HCT116 (cell line): ENCODE measurements around the gene TOPORS. TPM values are rescaled to one million over a fixed set of nuclear protein-coding genes. Genes with fewer than 3 reads are reported as not detected.

ENCODE experiments used
- ATAC-seq: fragments of 200-7000 bp; cut with Tn5 transposase; 2 replicates; pipeline ENCODE4 v1.9.1; 2020; ENCODE audit warnings: mild to moderate bottlenecking, moderate library complexity
- BruUV-seq: library from RNA; stranded (reverse); fragments of 400-500 nt; replicated peaks from 2 replicates; lab custom pipeline; 2021; lab: Mats Ljungman, UMichigan
- CTCF ChIA-PET: fragments of 300-600 bp; sonication (Branson Sonifier 250); formaldehyde crosslinking; loops from one replicate; lab custom pipeline; 2021; ENCODE audit warnings: antibody characterized with exemption; lab: Charles Lee
- POLR2A ChIA-PET: fragments of 300-600, 350-600 bp; sonication (Branson Sonifier 250); formaldehyde crosslinking; loops from one replicate; lab custom pipeline; 2021; ENCODE audit warnings: antibody characterized with exemption; lab: Charles Lee
- RAD21 ChIA-PET, 2 experiments: fragments of 300-600 bp; sonication (Branson Sonifier 250); formaldehyde crosslinking; loops; one replicate each; lab custom pipeline; 2023; ENCODE audit warnings: low total read pairs in 2 of 2; ENCODE audit not compliant: uncharacterized antibody in 2 of 2, unreplicated experiment in 2 of 2, low non-redundant PET in 1 of 2; lab: Charles Lee
- DNase-seq: peaks from one replicate; pipeline ENCODE4 v3.0.0-alpha.2; 2010; ENCODE audit warnings: low read depth, low spot score
- H2AFZ ChIP-seq: fragments of 200-600 bp; shearing (Covaris generic), sonication (generic); 2 replicates; pipeline ENCODE4 v1.6.1; 2017; ENCODE audit warnings: low read depth, mixed run types, mixed read lengths, antibody characterized with exemption, low read length; ENCODE audit not compliant: poor library complexity, severe bottlenecking
- H3K27ac ChIP-seq: 2 replicates; pipeline ENCODE4 v1.5.1; 2012; ENCODE audit warnings: low read depth, low read length
- H3K27me3 ChIP-seq: fragments of 200-600 bp; sonication (generic); 2 replicates; pipeline ENCODE4 v1.6.1; 2016; ENCODE audit warnings: mixed run types, low read length, mixed read lengths; ENCODE audit not compliant: insufficient read depth
- H3K36me3 ChIP-seq, 2 experiments: fragments of 200-500 bp in 1 of 2; fragments of 200-600 bp in 1 of 2; sonication (Bioruptor generic) in 1 of 2; sonication (generic) in 1 of 2; 2 replicates each; pipeline versions ENCODE4 v1.5.1 to v1.6.1; 2014 to 2016; ENCODE audit warnings: low read length in 2 of 2, inconsistent platforms in 1 of 2, mixed read lengths in 1 of 2, mixed run types in 1 of 2; ENCODE audit not compliant: insufficient read depth in 2 of 2, control insufficient read depth in 1 of 2
- H3K4me1 ChIP-seq, 2 experiments: fragments of 200-600 bp in 1 of 2; sonication (generic) in 1 of 2; 2 replicates each; pipeline versions ENCODE4 v1.5.1 to v1.6.1; 2012 to 2017; ENCODE audit warnings: low read length in 2 of 2, inconsistent platforms in 1 of 2, mild to moderate bottlenecking in 1 of 2, mixed read lengths in 1 of 2, mixed run types in 1 of 2, moderate library complexity in 1 of 2; ENCODE audit not compliant: insufficient read depth in 2 of 2, control insufficient read depth in 1 of 2
- H3K4me2 ChIP-seq: fragments of 200-600 bp; sonication (generic); 2 replicates; pipeline ENCODE4 v1.6.1; 2017; ENCODE audit warnings: mixed run types, low read length, mixed read lengths
- H3K4me3 ChIP-seq, 2 experiments: fragments of 200-600 bp in 1 of 2; sonication (generic) in 1 of 2; replicated peaks in 1 of 2; 2 replicates each; pipeline ENCODE4 v1.5.1; 2011 to 2016; ENCODE audit warnings: low read length in 2 of 2, control low read depth in 1 of 2, low read depth in 1 of 2, mild to moderate bottlenecking in 1 of 2, mixed read lengths in 1 of 2, mixed run types in 1 of 2
- H3K79me2 ChIP-seq: fragments of 200-600 bp; sonication (generic); 2 replicates; pipeline ENCODE4 v1.6.1; 2017; ENCODE audit warnings: mild to moderate bottlenecking, mixed run types, low read length, moderate library complexity, mixed read lengths; ENCODE audit not compliant: insufficient read depth
- H3K9ac ChIP-seq: fragments of 200-600 bp; sonication (generic); 2 replicates; pipeline ENCODE4 v1.6.1; 2016; ENCODE audit warnings: low read length, mixed read lengths
- H3K9me2 ChIP-seq: fragments of 200-600 bp; sonication (generic), shearing (Covaris generic); 2 replicates; pipeline ENCODE4 v1.6.1; 2017; ENCODE audit warnings: mixed run types, mild to moderate bottlenecking, moderate library complexity; ENCODE audit not compliant: insufficient read depth
- H3K9me3 ChIP-seq, 2 experiments: fragments of 200-500 bp in 1 of 2; fragments of 200-600 bp in 1 of 2; sonication (Bioruptor generic) in 1 of 2; sonication (generic) in 1 of 2; 2 replicates each; pipeline ENCODE4 v1.6.1; 2014 to 2017; ENCODE audit warnings: low read length in 2 of 2, mixed read lengths in 2 of 2, inconsistent platforms in 1 of 2, low read depth in 1 of 2, mild to moderate bottlenecking in 1 of 2, mixed run types in 1 of 2, moderate library complexity in 1 of 2; ENCODE audit not compliant: control insufficient read depth in 1 of 2, insufficient read depth in 1 of 2
- H4K20me1 ChIP-seq: fragments of 200-600 bp; sonication (generic), shearing (Covaris generic); 2 replicates; pipeline ENCODE4 v1.6.1; 2017; ENCODE audit warnings: mixed run types, mild to moderate bottlenecking, moderate library complexity; ENCODE audit not compliant: insufficient read depth
- CBX3 ChIP-seq: IDR thresholded peaks from 2 replicates; pipeline ENCODE4 v1.6.1; 2012; ENCODE audit warnings: low read depth
- EGR1 ChIP-seq: IDR thresholded peaks from 2 replicates; pipeline ENCODE4 v1.6.1; 2012; ENCODE audit warnings: low read depth
- ELF1 ChIP-seq: IDR thresholded peaks from 2 replicates; pipeline ENCODE4 v1.6.1; 2012; ENCODE audit warnings: low read depth, borderline replicate concordance
- EZH2 ChIP-seq: fragments of 200-600 bp; sonication (generic); IDR thresholded peaks from 2 replicates; pipeline ENCODE4 v1.6.1; 2017; ENCODE audit warnings: antibody characterized with exemption, mixed run types
- FOSL1 ChIP-seq: IDR thresholded peaks from 2 replicates; pipeline ENCODE4 v1.6.1; 2012; ENCODE audit warnings: low read depth
- JUND ChIP-seq: IDR thresholded peaks from 2 replicates; pipeline ENCODE4 v1.6.1; 2012
- SP1 ChIP-seq: IDR thresholded peaks from 2 replicates; pipeline ENCODE4 v1.6.1; 2012; ENCODE audit warnings: low read depth
- SRF ChIP-seq: IDR thresholded peaks from 2 replicates; pipeline ENCODE4 v1.6.1; 2012; ENCODE audit warnings: low read depth
- YY1 ChIP-seq: IDR thresholded peaks from 2 replicates; pipeline ENCODE4 v1.6.1; 2011; ENCODE audit warnings: low read length, low read depth, moderate library complexity, mild to moderate bottlenecking; ENCODE audit not compliant: insufficient replicate concordance; ENCODE audit errors: extremely low read depth
- intact Hi-C: fragments of 100-400 bp; cut with micrococcal nuclease; formaldehyde crosslinking; loops from 2 replicates; pipeline ENCODE4 v1.10.0; 2022
- total RNA-seq: library from RNA; stranded (reverse); gene quantifications from one replicate; pipeline ENCODE4 v1.2.1, GENCODE V29; 2021; ENCODE audit not compliant: unreplicated experiment
- TF ChIP-seq, protein P1 (sequence below): IDR thresholded peaks from 2 replicates; pipeline ENCODE4 v1.6.1; 2012; ENCODE audit warnings: low read depth
- TF ChIP-seq, protein P2 (sequence below): IDR thresholded peaks from 2 replicates; pipeline ENCODE4 v1.6.1; 2012
- TF ChIP-seq, protein P3 (sequence below): IDR thresholded peaks from 2 replicates; pipeline ENCODE4 v1.6.1; 2012

Gene TOPORS
- total RNA-seq, 1 experiment from 2014 or later: 12.7 TPM

DNA sequence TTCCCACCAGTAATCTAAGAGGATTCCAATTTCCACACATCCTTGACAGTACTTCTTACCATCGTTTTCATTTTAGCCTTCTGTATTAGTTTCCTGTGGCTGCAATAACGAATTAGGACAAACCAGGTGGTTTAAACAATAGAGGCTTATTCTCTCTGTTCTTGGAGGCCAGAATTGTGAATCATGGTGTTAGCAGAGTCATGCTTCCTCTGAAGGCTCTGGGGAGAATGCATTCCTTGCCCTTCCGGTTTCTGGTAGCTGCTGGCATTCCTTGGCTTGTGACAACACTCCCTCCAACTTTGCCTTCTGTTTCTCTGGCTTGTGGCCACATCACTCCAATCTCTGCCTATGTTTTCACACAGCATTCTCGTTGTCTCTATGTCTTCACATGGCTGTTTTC is 49.9 kb downstream of the TOPORS start:
- ChIA-PET CTCF (no interaction called here), POLR2A (no interaction called here), RAD21 (no interaction called here)
- H3K4me3 ChIP-seq: peak overlapping the region in 1 of 2 experiments; percentile 22; a peak in 1 of 4 replicates
- no peaks in the 10 kb centered on the region for H3K36me3 ChIP-seq
- DNase-seq (peak; percentile 41), ATAC-seq (peak; percentile 84)
- no peaks in the 10 kb centered on the region; the same call in 1 of the 2 replicates for H3K79me2 ChIP-seq
- no peaks in the 10 kb centered on the region for H4K20me1 ChIP-seq
- no TSS peak for BruUV-seq
- no peak overlapping the region for H2AFZ ChIP-seq
- no peak overlapping the region for H3K9ac ChIP-seq
- H3K9me3 ChIP-seq: no peaks in the 10 kb centered on the region
- peaks cover 8 to 33% of the 10 kb centered on the region in 2 experiments; a peak in 3 of 4 replicates for H3K4me1 ChIP-seq
- H3K27ac ChIP-seq: no peak overlapping the region
- H3K4me2 ChIP-seq: peak overlapping the region; percentile 54
- TF ChIP-seq ELF1: 0 out of 2 replicates have a peak, but pooled peaks have one; percentile 20
- TF ChIP-seq SP1: peak; percentile 28; the same call in 1 of the 2 replicates
- TF ChIP-seq, protein P1, sequence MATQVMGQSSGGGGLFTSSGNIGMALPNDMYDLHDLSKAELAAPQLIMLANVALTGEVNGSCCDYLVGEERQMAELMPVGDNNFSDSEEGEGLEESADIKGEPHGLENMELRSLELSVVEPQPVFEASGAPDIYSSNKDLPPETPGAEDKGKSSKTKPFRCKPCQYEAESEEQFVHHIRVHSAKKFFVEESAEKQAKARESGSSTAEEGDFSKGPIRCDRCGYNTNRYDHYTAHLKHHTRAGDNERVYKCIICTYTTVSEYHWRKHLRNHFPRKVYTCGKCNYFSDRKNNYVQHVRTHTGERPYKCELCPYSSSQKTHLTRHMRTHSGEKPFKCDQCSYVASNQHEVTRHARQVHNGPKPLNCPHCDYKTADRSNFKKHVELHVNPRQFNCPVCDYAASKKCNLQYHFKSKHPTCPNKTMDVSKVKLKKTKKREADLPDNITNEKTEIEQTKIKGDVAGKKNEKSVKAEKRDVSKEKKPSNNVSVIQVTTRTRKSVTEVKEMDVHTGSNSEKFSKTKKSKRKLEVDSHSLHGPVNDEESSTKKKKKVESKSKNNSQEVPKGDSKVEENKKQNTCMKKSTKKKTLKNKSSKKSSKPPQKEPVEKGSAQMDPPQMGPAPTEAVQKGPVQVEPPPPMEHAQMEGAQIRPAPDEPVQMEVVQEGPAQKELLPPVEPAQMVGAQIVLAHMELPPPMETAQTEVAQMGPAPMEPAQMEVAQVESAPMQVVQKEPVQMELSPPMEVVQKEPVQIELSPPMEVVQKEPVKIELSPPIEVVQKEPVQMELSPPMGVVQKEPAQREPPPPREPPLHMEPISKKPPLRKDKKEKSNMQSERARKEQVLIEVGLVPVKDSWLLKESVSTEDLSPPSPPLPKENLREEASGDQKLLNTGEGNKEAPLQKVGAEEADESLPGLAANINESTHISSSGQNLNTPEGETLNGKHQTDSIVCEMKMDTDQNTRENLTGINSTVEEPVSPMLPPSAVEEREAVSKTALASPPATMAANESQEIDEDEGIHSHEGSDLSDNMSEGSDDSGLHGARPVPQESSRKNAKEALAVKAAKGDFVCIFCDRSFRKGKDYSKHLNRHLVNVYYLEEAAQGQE: no peak
- no peak for TF ChIP-seq JUND
- TF ChIP-seq EGR1: no peak
- TF ChIP-seq FOSL1: peak; percentile 19; the same call in 1 of the 2 replicates
- TF ChIP-seq, protein P2, sequence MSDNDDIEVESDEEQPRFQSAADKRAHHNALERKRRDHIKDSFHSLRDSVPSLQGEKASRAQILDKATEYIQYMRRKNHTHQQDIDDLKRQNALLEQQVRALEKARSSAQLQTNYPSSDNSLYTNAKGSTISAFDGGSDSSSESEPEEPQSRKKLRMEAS: 0 out of 2 replicates have a peak, but pooled peaks have one; percentile 27
- 0 out of 2 replicates have a peak, but pooled peaks have one; percentile 17 for TF ChIP-seq SRF
- TF ChIP-seq CBX3: peak; percentile 69
- no peak for TF ChIP-seq EZH2
- TF ChIP-seq, protein P3, sequence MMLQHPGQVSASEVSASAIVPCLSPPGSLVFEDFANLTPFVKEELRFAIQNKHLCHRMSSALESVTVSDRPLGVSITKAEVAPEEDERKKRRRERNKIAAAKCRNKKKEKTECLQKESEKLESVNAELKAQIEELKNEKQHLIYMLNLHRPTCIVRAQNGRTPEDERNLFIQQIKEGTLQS: no peak
- TF ChIP-seq YY1: no peak
- H3K27me3 ChIP-seq: no peaks in the 10 kb centered on the region
- H3K9me2 ChIP-seq: no peaks in the 10 kb centered on the region
- intact Hi-C loops: no loop called here
